HFF-Myc (cell line): ENCODE data around the gene GFOD1.

Experiments
- DNase-seq: peaks from one replicate; pipeline ENCODE4 v3.0.0-alpha.2; 2011; ENCODE audit warnings: low read depth; ENCODE audit errors: extremely low read depth
- H3K4me3 ChIP-seq: replicated peaks from 2 replicates; pipeline ENCODE4 v1.5.1; 2011; ENCODE audit warnings: low read depth, mild to moderate bottlenecking, control low read depth, low read length
- TF ChIP-seq, protein P1 (sequence below): IDR thresholded peaks from 2 replicates; pipeline ENCODE4 v1.5.1; 2012; ENCODE audit warnings: mild to moderate bottlenecking, low read depth, low read length, control low read depth; ENCODE audit errors: missing control alignments

The GFOD1 gene

DNA sequence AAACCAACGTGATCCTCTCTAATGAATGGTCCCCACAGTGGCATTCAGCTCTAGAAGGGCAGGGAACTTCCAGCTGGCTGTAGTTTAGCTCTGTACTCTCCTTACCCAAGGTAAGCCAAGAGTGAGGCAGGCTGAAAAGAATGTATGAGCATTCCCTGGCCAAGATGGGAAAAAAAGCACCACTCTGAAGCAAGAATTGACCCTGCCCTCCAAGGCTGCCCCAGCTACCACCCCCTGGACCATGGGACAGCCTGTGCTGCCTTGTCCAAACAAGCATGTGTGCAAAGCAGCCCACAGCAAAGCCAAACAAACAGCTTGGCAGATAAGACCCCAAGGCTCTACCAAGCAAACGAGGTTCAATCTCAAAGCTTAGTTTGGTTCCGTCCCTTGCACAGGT, 73.9 kb downstream of the GFOD1 start:
- TF ChIP-seq, protein P1, sequence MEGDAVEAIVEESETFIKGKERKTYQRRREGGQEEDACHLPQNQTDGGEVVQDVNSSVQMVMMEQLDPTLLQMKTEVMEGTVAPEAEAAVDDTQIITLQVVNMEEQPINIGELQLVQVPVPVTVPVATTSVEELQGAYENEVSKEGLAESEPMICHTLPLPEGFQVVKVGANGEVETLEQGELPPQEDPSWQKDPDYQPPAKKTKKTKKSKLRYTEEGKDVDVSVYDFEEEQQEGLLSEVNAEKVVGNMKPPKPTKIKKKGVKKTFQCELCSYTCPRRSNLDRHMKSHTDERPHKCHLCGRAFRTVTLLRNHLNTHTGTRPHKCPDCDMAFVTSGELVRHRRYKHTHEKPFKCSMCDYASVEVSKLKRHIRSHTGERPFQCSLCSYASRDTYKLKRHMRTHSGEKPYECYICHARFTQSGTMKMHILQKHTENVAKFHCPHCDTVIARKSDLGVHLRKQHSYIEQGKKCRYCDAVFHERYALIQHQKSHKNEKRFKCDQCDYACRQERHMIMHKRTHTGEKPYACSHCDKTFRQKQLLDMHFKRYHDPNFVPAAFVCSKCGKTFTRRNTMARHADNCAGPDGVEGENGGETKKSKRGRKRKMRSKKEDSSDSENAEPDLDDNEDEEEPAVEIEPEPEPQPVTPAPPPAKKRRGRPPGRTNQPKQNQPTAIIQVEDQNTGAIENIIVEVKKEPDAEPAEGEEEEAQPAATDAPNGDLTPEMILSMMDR, result no peak
- no peak for DNase-seq
- H3K4me3 ChIP-seq, result no peak overlapping the region

DNA sequence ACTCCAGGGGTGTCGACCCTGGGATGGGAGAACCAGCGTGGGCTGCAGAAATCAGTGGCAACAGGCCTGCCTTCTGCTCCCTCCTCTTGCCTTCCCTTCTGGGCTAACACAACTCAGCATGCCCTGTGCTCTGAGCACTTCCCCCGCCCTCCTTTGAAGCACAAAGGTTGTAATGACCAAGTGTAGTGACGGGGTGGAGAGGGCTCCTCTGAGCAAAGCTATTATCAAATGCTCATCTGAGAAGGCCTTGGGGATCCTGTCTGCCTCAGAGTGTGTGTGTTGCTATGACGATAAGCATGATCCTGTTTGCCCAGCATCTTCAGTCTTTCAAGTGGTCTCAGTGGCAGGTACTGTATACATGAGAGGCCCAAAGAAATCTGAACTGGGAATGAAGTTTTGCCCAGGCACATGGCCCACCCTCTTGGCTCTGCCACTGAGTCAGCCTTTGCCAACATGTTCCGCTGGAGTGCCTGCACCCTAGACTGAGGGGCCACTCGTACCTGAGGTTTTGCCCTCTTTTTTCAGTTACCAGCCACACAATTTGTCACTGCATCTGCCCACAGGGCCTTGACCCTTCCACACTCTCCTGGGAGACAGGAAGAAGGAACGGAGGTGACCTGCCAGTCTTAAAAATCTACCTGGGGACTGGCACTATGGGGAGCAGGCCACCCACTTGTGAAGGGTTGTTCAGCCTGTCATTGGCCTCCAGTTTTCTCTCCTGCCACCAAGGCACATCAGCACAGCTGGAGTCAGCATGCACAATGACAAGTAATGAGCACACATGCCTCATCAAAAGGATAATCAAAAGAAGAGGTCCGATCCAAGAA, 74.5 kb downstream of the GFOD1 start:
- TF ChIP-seq, protein P1, result no peak
- H3K4me3 ChIP-seq, result no peak overlapping the region
- DNase-seq, result no peak

DNA sequence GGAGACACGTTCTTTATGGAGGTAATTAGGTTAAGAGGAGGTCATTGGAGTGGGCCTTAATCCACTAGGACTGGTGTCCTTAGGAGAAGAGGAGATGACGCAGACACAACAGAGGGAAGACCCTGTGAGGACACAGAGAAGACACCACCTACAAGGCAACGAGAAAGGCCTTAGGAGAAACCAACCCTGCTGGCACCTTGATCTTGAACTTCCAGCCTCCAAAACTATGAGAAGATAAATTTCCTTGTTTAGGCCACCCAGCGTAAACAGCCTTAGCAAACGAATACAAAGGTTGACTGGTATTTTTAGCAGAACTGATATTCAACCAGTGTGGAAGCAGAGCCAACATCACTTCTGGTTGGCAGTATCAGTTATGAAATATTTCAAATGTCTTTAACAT, 75.2 kb downstream of the GFOD1 start:
- TF ChIP-seq, protein P1, result no peak
- no peak for DNase-seq
- no peak overlapping the region for H3K4me3 ChIP-seq

DNA sequence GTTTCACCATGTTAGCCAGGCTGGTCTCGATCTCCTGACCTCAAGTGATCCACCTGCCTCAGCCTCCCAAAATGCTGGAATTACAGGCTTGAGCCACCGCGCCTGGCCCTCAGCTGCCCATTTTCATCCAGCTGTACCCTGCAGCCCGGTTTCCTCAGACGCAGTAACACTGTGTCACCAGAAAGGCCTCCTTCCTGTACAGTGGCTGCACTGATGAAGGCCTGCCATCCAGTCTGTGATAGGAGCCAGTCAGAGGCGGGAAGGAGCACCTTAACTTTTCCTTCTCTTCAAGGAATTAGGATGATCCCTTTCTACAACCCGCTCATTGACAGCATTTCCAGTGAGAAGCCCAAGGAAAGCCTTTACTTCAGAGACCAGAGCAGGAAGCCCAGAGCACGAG, 75.9 kb downstream of the GFOD1 start:
- TF ChIP-seq, protein P1, result no peak
- no peak for DNase-seq
- H3K4me3 ChIP-seq, result no peak overlapping the region

DNA sequence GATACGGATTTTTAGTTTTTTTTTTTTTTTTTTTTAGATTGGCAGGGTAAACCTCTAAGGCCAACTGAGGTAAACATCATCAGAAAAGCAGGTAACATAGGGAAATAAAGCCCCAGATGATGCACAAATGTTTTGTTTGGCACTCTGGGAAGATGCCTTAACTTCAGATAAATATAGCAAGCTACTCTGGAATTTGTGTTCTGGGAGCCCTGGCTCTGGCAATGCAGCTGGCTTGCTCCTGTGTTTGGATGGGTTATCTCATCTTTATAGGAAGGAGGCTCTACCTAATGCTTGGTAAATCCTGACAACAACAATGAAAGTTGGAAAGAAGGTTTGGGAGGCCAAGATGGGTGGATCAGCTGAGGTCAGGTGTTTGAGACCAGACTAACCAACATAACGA, 77.4 kb downstream of the GFOD1 start:
- TF ChIP-seq, protein P1, result no peak
- H3K4me3 ChIP-seq, result no peak overlapping the region
- DNase-seq, result no peak

DNA sequence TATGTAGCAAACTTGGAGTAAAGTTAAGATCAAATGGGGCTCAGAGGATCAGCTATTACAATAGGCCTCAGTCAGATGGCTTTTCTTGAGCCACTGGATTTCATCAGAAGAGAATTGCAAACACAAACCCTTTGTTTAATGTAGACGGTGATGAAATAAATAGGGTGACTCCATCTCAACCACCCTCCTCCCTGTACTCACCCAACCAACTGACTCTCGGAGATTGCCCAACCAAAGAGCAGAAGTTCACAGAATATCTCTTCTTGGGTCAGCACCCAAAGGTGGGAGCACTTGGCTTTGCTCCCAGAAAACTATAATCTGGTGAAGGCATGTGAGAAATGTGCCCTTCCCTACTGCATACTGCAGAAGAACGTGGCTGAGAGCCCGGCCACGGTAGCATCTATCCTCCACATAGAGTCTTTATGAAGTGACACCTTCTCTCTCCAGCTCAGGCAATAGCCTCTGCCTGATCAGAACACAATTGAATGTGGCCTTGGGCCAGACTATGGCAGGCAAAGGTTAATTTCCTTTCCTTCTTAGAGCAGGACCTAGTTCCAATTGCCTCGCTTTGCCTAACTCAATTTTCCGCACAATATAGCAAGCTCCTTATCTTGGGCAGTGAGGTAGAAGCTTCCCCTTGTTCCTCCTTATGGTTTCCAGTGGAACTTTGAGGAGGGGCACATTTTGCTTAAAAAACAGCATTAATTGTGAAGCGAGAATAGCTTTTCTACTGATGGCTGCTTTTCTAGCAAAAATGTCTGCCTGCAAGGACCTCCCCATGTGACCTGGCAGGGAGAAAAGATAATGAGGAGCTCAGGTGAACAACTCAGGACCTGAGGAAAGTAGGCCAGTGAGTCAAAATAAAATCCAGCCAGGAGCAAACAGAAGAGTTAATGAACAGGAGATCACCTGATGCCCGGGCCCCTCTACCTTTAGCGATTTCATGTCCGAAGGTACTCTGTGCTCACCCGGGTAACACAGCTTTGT, 79.4 kb downstream of the GFOD1 start:
- TF ChIP-seq, protein P1, result no peak
- no peak overlapping the region for H3K4me3 ChIP-seq
- DNase-seq, result no peak
